ENCODE measurements around the gene PPP1R16B.
"Not testable (repeated sequence)": the region's sequence is repeated elsewhere in the genome, so short reads cannot be mapped to it uniquely, and the experiment has no call there.

The PPP1R16B gene

DNA sequence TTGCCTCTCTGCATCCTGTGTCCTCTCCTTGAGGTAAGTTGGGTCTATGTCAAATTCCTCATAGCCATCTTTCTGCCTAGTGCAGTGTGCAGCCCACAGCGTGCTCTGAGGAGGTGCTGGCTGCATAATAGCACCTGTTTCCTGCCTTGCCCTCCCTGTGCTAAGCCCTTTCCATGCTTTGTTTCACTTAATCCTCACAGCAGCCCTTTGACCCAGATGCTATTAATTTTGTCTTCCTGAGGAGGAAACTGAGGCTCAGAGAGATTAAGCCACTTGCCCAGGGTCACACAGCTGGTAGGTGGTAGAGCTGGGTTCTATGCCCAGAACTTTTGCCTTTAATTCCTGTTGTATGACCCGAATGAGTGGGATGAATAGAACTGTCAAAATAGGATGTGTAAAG lies 134.2 kb downstream of the PPP1R16B start:
- no peak for DNase-seq

DNA sequence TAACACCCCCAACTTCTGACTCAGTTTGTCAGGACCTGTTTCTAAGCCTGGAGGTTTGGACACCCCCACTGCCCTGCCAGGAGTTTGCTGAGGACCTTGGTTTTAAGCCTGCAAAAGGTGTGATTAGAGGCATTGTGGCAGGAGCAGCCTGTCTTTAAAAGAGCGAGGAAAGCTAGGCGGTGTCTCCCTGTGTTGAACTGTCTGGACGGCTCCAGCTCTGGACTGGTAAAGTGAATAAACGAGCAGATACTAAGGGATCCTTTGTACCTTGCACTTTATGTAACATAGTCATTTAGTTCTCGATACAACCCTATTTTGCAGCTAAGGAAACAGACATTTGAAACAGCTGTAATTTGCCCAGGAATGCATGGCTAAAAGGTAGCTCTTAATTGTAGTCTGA lies 135.1 kb downstream of the PPP1R16B start:
- no peak for DNase-seq

DNA sequence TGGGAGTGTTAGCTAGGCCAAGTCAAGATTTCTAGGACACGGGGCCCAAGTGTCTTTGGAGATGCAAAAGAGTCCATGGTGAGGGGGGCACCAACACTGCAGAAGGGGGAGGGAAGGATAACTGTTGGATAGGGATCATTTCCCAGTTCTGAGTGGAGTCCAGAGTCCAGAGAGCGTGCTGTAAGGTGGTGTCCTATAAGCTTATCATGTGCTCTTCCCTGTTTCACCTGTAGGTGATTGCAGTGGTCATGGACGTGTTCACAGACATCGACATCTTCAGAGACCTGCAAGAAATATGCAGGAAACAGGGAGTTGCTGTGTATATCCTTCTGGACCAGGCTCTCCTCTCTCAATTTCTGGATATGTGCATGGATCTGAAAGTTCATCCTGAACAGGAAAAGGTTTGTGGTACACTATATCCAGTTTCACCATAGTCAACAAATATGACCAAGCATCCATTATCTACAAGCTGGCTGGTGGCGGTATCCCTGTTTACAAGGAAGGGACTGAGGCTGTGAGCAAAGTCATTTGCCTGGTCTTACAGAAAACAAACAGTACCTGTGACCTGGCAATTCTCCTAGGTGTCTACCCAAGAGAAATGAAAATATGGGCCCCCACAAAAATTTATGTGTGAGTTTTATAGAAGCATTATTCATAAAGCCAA lies 136.4 kb downstream of the PPP1R16B start:
- no peak for DNase-seq

DNA sequence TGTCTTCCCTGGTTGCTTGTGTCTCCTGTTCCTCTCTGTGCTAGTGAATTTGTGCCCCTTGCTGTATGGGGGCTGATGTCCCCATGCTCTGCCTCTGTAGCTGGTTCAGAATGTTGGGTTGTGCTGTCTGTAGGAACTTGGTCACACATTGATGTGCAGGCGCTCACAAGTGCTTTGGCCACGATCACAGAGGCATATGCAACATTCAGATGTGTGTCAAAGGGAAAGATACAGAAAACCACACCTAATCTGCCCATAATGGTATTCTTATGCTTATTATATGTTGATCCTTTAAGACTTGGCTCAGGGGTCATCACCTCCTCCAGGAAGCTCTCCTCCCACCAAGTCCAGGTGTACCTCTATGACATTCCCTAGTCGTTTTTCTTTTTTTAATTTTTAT lies 139.5 kb downstream of the PPP1R16B start:
- DNase-seq = no peak

DNA sequence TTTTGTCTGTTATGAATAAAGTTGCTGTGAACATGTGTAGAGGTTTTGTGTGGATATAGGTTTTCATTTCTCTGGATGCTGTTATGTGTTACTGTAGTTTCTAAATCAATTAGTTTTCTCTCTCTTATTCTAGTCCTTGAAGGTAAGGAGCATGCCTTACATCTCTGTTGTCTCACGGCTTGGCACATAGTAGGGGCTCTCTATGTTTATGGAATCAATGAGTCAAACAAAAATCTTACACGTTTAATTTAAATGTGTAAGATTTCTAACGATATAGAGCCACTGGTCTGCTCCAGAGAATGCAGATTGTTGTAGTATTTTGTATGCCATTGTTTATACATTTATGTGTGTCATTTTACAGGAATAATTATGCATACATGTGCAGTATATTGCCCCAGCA lies 141.3 kb downstream of the PPP1R16B start:
- no peak for DNase-seq

DNA sequence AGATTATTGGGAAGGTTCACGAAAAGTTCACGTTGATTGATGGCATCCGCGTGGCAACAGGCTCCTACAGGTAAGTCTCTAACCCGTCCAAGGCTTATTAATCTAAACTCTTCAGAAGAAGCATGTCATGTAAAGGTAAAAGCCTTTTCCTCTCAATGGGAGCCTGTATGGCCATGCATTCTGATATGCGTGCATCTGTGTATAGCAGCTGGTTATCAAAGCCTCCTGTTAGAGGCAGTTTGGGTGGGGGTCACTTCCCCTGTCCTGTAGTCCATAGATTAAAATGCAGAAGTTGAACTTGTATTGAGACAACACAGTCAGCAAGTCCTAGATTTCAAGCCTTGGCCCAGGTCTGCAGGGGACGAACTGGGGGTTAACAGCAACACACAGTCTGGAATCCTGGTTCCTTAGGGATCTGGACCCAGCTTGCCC lies 142.4 kb downstream of the PPP1R16B start:
- DNase-seq = no peak

DNA sequence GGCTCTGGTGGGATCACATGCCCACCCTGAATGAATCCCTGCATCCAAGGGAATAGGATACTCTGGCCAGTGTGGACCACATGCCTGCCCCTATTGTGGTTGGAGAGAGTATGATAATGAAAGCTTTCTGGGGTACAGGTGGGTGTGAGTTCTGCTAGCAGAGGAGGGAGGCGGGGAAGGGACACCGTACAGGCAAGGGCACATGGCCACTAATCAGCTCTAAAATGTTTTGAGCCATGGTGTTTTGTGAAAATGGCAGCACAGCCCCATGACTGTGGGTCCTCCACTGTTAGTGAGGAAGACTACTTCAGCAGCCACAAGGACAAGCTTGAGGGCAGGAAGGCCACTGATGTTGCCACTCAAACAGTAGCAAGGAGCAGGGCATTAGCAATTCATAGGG lies 144.8 kb downstream of the PPP1R16B start:
- DNase-seq = no peak

DNA sequence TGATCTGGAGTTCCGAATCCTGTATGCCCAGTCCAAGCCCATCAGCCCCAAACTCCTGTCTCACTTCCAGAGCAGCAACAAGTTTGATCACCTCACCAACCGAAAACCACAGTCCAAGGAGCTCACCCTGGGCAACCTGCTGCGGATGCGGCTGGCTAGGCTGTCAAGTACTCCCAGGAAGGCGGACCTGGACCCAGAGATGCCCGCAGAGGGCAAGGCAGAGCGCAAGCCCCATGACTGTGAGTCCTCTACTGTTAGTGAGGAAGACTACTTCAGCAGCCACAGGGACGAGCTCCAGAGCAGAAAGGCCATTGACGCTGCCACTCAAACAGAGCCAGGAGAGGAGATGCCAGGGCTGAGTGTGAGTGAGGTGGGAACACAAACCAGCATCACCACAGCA lies 146.1 kb downstream of the PPP1R16B start:
- DNase-seq = no peak

DNA sequence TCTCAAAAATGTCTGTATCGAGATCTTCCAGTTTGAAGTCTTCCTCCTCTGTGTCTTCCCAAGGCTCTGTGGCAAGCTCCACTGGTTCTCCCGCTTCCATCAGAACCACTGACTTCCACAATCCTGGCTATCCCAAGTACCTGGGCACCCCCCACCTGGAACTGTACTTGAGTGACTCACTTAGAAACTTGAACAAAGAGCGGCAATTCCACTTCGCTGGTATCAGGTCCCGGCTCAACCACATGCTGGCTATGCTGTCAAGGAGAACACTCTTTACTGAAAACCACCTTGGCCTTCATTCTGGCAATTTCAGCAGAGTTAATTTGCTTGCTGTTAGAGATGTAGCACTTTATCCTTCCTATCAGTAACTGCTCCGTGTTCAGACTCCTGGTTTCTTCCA lies 146.7 kb downstream of the PPP1R16B start:
- DNase-seq = no peak

DNA sequence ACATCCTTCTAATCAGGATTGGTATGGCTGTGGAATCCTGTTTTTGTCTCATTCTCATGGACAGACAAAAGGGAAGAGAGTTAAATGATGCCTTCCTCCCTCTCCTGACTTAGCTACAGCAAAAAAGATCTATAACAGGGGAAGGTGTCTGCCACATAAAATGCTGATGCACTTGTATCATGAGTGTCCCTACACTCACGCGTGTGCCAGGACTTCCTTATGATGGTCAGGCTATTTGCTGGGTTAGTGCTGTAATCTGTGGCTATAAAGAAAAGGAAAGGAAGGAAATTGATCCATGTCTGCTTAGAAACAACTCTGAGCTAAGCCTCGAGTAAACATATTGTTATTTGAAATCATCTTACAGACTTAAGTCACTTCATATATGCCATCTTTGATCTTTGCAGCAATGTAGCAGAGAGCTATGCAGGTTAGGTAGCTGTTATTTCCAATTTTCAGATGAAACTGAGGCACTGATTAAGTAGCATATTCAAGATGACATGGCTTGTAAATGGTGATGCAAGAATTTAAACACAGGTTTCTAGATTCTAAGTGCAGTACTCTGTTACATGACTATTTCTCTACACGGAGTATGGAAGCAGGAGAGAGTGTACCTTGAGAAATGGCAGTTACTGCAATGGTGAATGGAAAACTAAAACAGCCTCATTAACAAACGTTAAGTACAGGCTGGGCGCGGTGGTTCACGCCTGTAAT lies 148.3 kb downstream of the PPP1R16B start:
- no peak for DNase-seq

DNA sequence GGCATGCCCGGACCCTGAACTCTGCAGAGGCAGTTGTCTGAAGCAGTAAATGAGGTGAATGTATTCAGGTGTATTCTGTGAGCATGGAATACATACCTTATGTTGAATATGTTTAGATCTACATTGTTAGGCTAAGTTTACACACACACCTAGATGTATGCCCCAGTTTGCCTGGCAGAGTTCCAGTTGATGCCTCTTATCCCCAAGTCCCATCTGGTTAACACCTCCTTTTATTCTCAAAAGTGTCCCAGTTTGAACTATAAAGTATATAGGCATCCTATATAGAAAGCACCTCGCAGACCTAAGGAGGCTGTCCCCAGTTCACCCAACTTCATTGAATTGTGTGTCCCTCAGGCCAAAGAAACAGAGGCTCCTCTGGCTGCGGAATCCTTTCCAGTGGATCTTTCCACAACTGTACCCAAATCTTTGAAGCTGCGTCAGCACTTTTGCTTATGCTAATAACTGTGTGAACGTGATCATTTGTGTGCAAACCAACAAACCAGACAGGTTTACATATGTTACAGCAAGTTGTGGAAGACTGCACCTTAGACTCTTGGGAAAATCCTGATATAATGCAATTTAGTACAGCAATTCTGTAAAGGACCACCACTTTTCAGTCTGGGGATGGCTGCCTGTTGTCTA lies 151.9 kb downstream of the PPP1R16B start:
- no peak for DNase-seq

DNA sequence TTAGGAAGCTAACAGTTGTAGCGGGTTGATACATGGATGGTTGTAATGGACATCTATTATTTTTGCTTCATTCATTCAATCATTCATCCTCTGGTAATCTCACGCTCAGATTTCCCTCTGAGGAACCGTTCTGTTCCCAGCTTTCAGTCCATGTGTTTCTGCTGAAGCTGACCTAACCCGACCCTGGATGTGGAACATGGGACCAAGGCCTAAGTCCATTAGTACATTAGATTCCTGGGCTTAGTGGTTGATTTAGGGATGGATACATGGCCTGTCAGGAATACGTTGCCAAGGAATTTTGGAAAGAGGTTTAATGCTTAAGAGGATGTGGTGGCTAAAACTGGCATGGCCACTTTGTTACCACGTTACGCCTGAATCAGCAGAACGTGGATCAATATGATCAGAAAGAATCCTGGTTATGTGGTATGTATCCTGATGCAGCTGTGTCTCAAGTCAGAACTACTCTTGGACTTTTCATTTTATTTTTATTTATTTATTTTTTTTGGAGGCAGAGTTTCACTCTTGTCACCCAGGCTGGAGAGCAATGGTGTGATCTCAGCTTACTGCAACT lies 152.5 kb downstream of the PPP1R16B start:
- no peak for DNase-seq

DNA sequence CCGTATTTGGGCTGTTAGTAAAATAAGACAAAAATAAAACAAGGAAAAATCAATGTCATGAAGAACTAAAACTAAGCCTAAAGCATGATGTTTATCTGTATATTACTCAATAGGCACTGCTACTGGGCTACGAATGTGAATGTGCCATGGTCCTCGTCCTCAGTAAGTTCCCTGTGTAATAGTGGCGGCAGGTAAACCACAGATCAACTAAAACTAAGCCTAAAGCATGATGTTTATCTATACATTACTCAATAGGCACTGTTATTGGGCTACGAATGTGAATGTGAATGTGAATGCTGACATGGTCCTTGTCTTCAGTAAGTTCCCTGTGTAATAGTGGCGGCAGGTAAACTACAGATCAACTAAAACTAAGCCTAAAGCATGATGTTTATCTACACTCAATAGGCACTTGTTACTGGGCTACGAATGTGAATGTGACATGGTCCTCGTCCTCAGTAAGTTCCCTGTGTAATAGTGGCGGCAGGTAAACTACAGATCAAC lies 154.7 kb downstream of the PPP1R16B start:
- not testable (repeated sequence) for DNase-seq

DNA sequence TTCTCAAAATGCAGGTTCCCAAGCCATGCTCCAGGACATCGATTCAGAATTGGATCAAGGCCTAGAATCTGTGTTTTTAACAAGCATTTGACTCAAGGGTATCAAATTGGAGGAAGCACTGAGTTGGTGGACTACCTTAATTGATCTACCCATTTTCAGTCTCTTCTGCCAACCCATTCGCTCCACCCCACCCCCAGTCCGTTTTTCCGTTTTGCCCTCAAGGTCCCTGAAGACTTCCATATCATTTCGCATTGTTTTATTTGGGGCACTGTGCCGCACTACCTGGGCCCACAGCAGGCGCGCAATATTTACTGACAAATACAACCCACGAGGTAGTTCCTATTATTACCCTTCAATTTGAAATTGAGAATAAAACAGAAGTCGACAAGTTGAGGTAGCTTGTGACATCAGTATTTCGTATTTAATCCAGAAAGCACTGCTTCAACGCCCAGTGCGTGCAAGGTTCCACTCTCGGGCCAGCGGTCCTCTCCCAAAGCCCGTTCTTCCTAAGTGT lies 156.1 kb downstream of the PPP1R16B start:
- peak; percentile 34 for DNase-seq

DNA sequence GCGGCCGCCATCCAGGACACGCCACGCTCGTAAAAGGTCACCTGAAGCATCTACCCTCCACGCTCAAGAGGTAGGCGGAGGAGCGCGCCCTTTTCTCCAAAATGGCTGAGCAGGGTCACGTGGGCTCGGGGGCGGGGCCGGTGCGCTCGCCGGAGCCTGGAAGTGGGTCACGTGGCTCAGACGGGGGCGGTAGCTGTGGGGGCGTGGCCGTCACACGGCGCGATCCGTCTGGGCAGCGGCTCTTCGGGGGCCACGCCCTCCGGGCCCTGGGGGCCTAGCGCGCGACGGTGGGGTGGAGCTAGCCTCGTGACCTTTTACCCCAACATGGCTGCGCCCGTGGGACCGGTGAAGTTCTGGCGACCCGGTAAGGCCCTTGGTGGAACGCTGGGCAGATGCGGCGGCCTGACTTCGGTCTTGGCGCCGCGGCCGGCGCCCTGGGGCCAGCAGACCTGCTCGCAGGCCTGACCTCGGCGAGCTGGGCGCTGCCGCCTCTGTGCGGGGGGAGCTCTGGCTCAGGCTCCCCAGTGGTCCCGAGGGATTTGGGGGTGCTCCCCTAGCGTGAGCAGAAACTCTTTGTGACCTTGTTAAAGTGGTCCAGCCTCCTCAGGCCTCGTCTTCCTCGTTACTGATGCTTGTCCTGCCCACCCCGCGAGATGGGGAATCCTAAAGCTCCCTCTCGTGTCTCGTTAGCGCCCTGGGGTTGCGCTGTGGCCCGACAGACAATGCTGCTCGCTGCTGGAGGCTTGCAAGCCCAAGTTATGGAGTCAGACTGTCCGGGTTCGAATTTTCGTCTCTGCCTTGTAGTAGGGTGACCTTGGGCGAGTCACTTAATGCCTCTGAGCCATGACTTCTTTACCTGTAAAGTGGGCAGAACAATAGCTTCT lies 156.8 kb downstream of the PPP1R16B start, which contains the start of gene DHX35:
Gene DHX35, plus strand, starts transcription at position 301 of the 884 bp plus-strand sequence. Its CDS starts 24 bp downstream, at position 325.
- peak; percentile 99 for DNase-seq

DNA sequence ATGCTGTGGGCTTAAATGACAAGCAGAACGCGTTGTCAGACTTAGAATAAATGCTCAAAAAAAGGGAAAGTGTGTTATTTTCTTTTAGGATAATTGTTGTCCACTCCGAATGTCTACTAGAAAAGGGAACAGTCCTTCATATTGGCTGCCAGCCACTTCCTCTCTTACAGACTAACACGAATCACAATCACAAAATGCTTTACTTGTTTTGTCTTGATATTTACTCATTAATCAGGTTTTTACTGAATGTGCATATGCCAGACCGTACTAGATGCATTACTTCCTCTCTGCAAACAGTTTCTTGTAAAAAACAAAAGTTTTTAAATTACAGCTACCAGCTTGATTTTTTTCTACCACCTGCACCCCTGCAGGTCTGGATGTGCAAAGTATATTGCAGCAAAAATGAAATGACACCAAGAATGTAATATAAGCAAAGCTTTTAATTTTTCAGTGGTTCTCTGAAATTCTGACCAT lies 157.5 kb downstream of the PPP1R16B start:
- no peak for DNase-seq

DNA sequence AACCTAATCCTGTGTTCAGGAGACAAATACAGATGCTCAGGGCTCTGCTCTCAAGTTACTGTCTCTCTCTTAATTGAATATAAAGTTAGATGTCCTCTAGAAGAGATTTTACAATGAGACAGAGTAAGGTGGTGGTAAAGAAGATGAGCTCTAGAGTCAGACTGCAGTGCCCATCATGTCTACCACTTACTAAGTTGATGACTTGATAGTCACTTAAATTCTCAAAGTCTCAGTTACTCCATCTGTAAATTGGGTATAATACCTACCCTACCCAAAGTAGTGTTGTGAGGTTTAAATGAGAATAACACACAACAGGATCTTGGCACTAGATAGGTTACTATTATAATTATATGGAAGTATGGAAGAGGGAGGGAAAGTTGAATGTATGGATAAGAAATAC lies 158.2 kb downstream of the PPP1R16B start:
- DNase-seq = no peak

DNA sequence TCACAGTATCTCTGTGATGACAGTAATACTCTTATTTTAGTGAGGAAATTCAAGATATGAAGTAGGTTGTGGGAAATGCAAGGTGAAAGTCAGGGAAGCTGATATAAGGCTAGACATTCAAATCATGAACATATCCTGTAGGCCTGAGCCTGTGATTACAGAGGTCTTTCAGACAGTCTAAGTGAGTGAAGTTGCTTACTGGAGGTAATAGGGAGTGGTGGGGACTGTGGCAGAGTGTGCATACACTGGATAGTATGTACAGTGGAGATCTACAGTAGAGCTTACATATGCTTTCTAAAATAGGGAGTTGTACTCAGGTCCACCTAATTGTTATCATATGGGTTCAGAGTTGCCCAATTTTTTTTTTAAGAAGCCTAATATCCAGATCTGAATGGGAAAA lies 159.8 kb downstream of the PPP1R16B start:
- DNase-seq = no peak

DNA sequence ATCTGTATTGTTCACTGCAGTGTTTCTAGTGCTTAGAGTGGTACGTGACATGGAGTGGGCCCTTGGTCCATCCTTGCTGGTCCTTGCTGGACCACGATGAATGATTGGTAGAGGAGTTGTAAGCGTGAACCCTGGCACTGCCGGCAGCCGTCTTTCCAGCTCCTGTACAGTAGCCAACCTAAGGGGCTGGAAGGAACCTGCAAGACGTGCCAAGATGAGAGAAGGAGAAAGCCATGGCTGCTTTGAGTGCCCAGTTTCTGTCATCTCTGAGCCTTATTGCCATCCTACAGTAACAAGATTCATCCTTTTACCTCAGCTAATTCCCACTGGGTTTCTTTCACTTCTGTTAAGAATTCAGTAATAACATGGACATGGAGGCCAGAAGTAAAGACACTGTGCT lies 162.6 kb downstream of the PPP1R16B start:
- no peak for DNase-seq

DNA sequence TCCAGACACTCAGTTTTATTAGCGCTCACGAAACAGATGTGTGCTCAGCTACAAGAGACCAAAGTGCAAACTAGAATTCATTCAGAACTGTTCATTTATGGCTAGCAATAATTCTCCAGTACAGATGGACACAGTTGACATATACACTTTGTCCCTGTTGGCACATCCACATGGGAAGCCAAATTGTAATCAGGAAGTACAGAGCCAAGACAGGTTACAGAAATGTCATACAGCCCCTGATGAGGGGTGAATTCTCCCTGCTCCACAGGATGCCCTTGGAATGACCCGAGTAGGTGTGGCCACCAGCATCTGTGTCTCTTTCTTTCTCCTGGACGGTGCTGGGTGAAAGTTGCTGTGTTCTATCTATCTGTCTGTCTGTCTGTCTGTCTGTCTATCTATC lies 164.2 kb downstream of the PPP1R16B start:
- DNase-seq = no peak

DNA sequence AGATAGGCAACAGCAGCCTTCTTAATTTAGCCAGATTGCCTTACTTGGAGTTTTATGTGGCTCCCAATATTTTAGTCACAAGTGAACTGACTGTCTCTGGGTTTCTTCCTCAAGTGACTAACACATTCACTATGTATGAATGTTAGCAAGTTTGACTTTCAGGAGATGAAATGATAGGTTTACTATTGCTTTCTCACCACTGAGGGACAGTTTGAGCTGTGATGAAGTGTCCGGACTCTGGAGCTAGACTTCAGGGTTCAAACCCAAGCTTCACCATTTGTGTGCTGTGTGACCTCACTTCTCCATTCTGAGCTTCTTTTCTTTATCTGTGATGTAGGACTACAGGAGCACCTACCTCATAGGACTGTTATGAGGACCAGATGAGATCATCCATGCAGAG lies 164.8 kb downstream of the PPP1R16B start:
- DNase-seq = no peak
